ENCODE results near the gene CLEC4G. TPM values are rescaled to one million over a fixed set of nuclear protein-coding genes. Genes with fewer than 3 reads are reported as not detected.

CLEC4G gene
- total and polyA plus RNA-seq, 9 of the 15 experiments (the other 6 are each of a cell fraction or from before 2014, with no cell fraction given), result not detected

- Histone ChIP-seq H3K27ac (ENCODE audit: extremely low read depth, low read depth, low read length) (no peak overlapping the region), H3K9me1 (ENCODE audit: control insufficient read depth, insufficient read depth, low read length) (peaks cover 3% of the 10 kb centered on the region), H3K9ac (ENCODE audit: insufficient read depth in 1 of 2, low read depth in 2 of 2, low read length in 2 of 2) (no peak overlapping the region), H3K79me2 (ENCODE audit: control insufficient read depth, insufficient read depth, low read length) (peaks cover 15% of the 10 kb centered on the region; the same call in 2 of the 3 replicates), H3K4me2 (ENCODE audit: insufficient read depth, low read length) (peak overlapping the region; percentile 57; the same call in 1 of the 2 replicates), H3K36me3 (ENCODE audit: control insufficient read depth, insufficient read depth, low read length) (peaks cover 10% of the 10 kb centered on the region; the same call in 2 of the 3 replicates), H2AFZ (ENCODE audit: low read depth, low read length) (peak overlapping the region; percentile 22; the same call in 1 of the 2 replicates), H3K9me3 (replicated peaks; ENCODE audit: control insufficient read depth, insufficient read depth, low read depth, low read length) (no peaks in the 10 kb centered on the region), H3K4me3 (no peak overlapping the region), H4K20me1 (replicated peaks; ENCODE audit: control insufficient read depth, insufficient read depth, low read length) (no peaks in the 10 kb centered on the region), H3K27me3 (ENCODE audit: control insufficient read depth in 2 of 2, insufficient read depth in 2 of 2, low read length in 2 of 2) (0 out of 5 replicates have a peak, but pooled peaks cover 0 to 8% of the 10 kb centered on the region in 2 experiments), H3K4me1 (replicated peaks in 1 of 2; ENCODE audit: control insufficient read depth in 2 of 2, insufficient read depth in 2 of 2, low read length in 2 of 2) (peaks cover 10 to 26% of the 10 kb centered on the region in 2 experiments; a peak in 4 of 5 replicates)
- ATAC-seq (peak; percentile 12; the same call in 1 of the 3 replicates), FAIRE-seq (peak; percentile 71), DNase-seq (ENCODE audit: extremely low read depth in 1 of 4, low spot score in 3 of 4) (peak in 3 of 4 experiments; percentile 26 to 40 (median 34))
- BruUV-seq (replicated peaks), result no TSS peak
- intact Hi-C loops (cut with micrococcal nuclease) (no loop called here), in situ Hi-C loops (cut with MboI) (loop anchor here (5.0 kb wide), 1 partner anchor 92 kb away; no protein-coding TSS in a partner anchor)
- CTCF ChIA-PET (ENCODE audit: low intra/inter-chr PET ratio), result interaction anchor here (1.3 to 2.6 kb wide), 3 partner anchors 27 to 120 kb away, joined by 6 to 28 read pairs (median 6); no protein-coding TSS in a partner anchor
- POLR2A ChIA-PET, result no interaction called here
- 26% methylated on average over 29 of the region's 30 CpGs for WGBS (ENCODE audit: insufficient coverage, low coverage, missing lambda C conversion rate)
- TF ChIP-seq USF1 (CRISPR knock-in tag; IDR thresholded peaks at IDR 0.05) (peak; percentile 72), TFE3 (CRISPR knock-in tag; IDR thresholded peaks at IDR 0.05) (peak; percentile 89), REST (IDR thresholded peaks at IDR 0.05; ENCODE audit: borderline replicate concordance) (peak; percentile 24; the same call in 1 of the 2 replicates), REST (CRISPR knock-in tag; IDR thresholded peaks at IDR 0.05; ENCODE audit: low read depth) (no peak), HNRNPL (IDR thresholded peaks at IDR 0.05; ENCODE audit: low read depth, low read length) (no peak), MNT (conservative IDR thresholded peaks at IDR 0.05) (peak in 1 of 2 experiments; percentile 25; a peak in 1 of 4 replicates)
Observed at GRCh38 chr19:7678971-7679751, 52.7 kb downstream of the CLEC4G start.
